MCF 10A (cell line): ENCODE results near the gene RTN4RL1. TPM values are rescaled to one million over a fixed set of nuclear protein-coding genes. Genes with fewer than 3 reads are reported as not detected.

Experiments used
- BruUV-seq: library from RNA; stranded (reverse); fragments of 400-500 nt; replicated peaks from 2 replicates; lab custom pipeline; 2021; lab: Mats Ljungman, UMichigan
- CTCF ChIA-PET: fragments of 300-600 bp; sonication (Branson Sonifier 250); formaldehyde crosslinking; extraction: SDS; loops from one replicate; lab custom pipeline; 2021; ENCODE audit warnings: antibody characterized with exemption, inconsistent platforms; lab: Yijun Ruan, JAX
- POLR2A ChIA-PET: fragments of 300-600, 350-650 bp; sonication (Branson Sonifier 250); formaldehyde crosslinking; extraction: SDS; loops from one replicate; lab custom pipeline; 2020; ENCODE audit warnings: antibody characterized with exemption, inconsistent platforms; lab: Yijun Ruan, JAX
- DNase-seq: peaks from one replicate; pipeline ENCODE4 v3.0.0-alpha.2; 2018; ENCODE audit not compliant: unreplicated experiment
- H3K27ac Mint-ChIP-seq: one replicate; pipeline ENCODE4 v1.8.0; 2022; ENCODE audit warnings: mild to moderate bottlenecking, low read depth, mixed read lengths; ENCODE audit not compliant: unreplicated experiment
- H3K27me3 Mint-ChIP-seq: one replicate; pipeline ENCODE4 v1.8.0; 2022; ENCODE audit warnings: mixed read lengths; ENCODE audit not compliant: insufficient read depth, unreplicated experiment
- H3K36me3 Mint-ChIP-seq: one replicate; pipeline ENCODE4 v1.8.0; 2022; ENCODE audit warnings: mild to moderate bottlenecking, moderate library complexity, mixed read lengths; ENCODE audit not compliant: insufficient read depth, unreplicated experiment
- H3K4me1 Mint-ChIP-seq: one replicate; pipeline ENCODE4 v1.8.0; 2022; ENCODE audit warnings: mixed read lengths; ENCODE audit not compliant: insufficient read depth, unreplicated experiment
- H3K4me3 Mint-ChIP-seq: one replicate; pipeline ENCODE4 v1.8.0; 2022; ENCODE audit warnings: mild to moderate bottlenecking, moderate library complexity, mixed read lengths; ENCODE audit not compliant: unreplicated experiment
- H3K9me3 Mint-ChIP-seq: one replicate; pipeline ENCODE4 v1.8.0; 2022; ENCODE audit warnings: mixed read lengths; ENCODE audit not compliant: unreplicated experiment
- intact Hi-C: fragments of 100-400 bp; cut with micrococcal nuclease; formaldehyde crosslinking; loops from 2 replicates; pipeline ENCODE4 v1.14.1; 2022
- total RNA-seq: library from RNA; stranded (reverse); gene quantifications from 2 replicates; pipeline ENCODE4 v1.2.3, GENCODE V29; 2022
- TF ChIP-seq, protein P1 (sequence below): fragments of 200-600 bp; IDR thresholded peaks from one replicate; pipeline ENCODE4 v1.8.0; 2022; ENCODE audit warnings: antibody characterized with exemption, mild to moderate bottlenecking; ENCODE audit not compliant: unreplicated experiment

Gene RTN4RL1
- total RNA-seq, 1 experiment from 2014 or later, result 2.9 TPM

DNA sequence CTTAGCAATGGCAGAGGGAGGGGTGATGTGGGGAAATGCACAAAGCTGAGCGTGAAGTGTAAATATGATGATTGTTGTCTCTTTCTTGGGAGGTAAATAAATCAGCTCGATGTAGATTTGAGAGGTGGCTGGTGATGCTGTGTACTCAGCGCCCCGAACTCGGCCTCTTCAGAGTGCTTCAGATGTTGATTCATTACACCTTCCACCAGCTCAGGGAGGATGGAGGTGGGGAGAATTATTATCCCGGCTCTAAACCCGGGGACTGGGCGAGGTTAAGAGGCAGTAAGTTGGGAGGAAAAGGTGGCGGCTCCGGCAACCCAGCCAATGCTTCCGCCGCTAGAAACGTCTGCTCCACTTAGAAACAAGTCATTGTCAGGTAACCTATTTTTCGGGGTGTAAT lies 108.8 kb downstream of the RTN4RL1 start:
- TF ChIP-seq, protein P1, sequence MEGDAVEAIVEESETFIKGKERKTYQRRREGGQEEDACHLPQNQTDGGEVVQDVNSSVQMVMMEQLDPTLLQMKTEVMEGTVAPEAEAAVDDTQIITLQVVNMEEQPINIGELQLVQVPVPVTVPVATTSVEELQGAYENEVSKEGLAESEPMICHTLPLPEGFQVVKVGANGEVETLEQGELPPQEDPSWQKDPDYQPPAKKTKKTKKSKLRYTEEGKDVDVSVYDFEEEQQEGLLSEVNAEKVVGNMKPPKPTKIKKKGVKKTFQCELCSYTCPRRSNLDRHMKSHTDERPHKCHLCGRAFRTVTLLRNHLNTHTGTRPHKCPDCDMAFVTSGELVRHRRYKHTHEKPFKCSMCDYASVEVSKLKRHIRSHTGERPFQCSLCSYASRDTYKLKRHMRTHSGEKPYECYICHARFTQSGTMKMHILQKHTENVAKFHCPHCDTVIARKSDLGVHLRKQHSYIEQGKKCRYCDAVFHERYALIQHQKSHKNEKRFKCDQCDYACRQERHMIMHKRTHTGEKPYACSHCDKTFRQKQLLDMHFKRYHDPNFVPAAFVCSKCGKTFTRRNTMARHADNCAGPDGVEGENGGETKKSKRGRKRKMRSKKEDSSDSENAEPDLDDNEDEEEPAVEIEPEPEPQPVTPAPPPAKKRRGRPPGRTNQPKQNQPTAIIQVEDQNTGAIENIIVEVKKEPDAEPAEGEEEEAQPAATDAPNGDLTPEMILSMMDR, result no peak
- Mint-ChIP-seq H3K4me3 (no peak overlapping the region), H3K27me3 (peaks cover 27% of the 10 kb centered on the region), H3K27ac (no peak overlapping the region), H3K9me3 (no peaks in the 10 kb centered on the region), H3K4me1 (no peaks in the 10 kb centered on the region), H3K36me3 (peaks cover 6% of the 10 kb centered on the region)
- intact Hi-C loops, result no loop called here
- no peak for DNase-seq
- BruUV-seq, result no TSS peak
- ChIA-PET CTCF (interaction anchor here (0.7 to 1.4 kb wide), 4 partner anchors 34 to 109 kb away, joined by 3 to 6 read pairs (median 4); partner anchors contain the start of gene RTN4RL1), POLR2A (no interaction called here)

DNA sequence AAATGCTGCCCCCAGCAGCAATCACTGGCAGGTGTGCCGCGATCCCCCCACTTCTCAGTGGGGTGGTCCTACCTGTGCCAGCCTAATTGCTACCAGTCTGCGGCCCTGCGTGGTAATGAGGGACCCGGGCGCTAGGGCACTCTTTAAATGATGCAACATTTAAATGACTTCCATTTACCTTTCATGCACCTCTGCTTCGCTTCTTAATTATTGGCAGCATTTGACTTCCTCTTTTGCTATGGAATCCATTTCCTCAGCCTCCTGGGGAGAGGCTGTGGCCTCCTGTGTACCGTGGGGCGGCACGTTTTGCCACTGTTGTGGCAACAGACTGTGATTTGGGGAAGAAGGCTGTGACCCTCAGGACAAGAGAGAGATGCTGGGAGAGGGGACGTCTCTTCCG lies 109.2 kb downstream of the RTN4RL1 start:
- Mint-ChIP-seq H3K4me3 (no peak overlapping the region), H3K36me3 (peaks cover 6% of the 10 kb centered on the region), H3K27me3 (peaks cover 28% of the 10 kb centered on the region), H3K9me3 (no peaks in the 10 kb centered on the region), H3K4me1 (no peaks in the 10 kb centered on the region), H3K27ac (no peak overlapping the region)
- CTCF ChIA-PET, result interaction anchor here (0.7 to 1.4 kb wide), 3 partner anchors 34 to 110 kb away, joined by 3 to 6 read pairs (median 3); partner anchors contain the start of gene RTN4RL1
- BruUV-seq, result no TSS peak
- no peak for DNase-seq
- TF ChIP-seq, protein P1, result no peak
- intact Hi-C loops, result no loop called here
- POLR2A ChIA-PET, result no interaction called here

DNA sequence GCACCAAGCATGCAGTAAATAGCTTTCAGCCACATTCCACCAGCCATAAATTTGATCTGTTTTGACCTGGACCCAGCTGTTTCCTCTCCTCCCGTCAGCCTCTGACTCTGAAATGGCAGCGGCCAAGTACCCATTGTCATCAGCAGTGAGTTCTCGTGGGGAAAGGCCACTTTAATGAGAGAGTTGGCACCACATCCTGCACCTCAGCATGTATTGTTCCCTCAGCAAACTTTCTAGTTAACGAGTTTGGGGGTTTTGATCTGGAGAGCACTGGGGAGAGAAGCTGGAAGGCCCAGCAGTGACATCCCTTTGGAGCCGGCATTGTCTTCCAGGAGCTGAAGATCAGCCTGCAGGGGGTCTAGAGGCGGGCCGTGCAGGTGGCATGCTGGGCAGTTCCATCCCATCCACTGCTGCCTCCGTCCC lies 110.5 kb downstream of the RTN4RL1 start:
- TF ChIP-seq, protein P1, result no peak
- Mint-ChIP-seq H3K27ac (no peak overlapping the region), H3K27me3 (peaks cover 28% of the 10 kb centered on the region), H3K36me3 (peaks cover 2% of the 10 kb centered on the region), H3K4me1 (no peaks in the 10 kb centered on the region), H3K9me3 (no peaks in the 10 kb centered on the region), H3K4me3 (no peak overlapping the region)
- POLR2A ChIA-PET, result no interaction called here
- BruUV-seq, result no TSS peak
- CTCF ChIA-PET, result interaction anchor here (0.6 to 0.7 kb wide), 2 partner anchors 61 to 727 kb away, joined by 3 read pairs; no protein-coding TSS in a partner anchor
- no peak for DNase-seq
- intact Hi-C loops, result no loop called here

DNA sequence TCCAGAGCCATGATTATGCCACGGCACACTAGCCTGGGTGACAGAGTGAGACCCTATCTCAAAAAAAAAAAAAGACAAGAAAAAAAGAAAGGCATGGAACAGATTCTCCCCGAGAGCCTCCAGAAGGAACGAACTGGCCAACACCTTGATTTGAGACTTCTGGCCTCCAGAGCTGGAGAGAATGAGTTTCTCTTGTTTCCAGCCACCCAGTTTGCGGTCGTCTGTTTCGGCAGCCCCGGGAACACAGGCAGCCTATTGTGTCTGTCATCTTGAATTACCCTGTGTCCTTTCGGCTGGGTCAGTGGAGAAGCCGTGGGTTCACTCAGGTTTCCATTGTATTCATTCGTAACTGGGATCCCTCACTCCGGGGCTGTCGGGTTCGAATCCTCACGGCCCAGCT lies 111.4 kb downstream of the RTN4RL1 start:
- H3K9me3 Mint-ChIP-seq, result no peaks in the 10 kb centered on the region
- CTCF ChIA-PET, result interaction anchor here (0.6 kb wide), 1 partner anchor 20 kb away, joined by 3 read pairs; no protein-coding TSS in a partner anchor

More for the DNA sequence above, 111.4 kb downstream of the RTN4RL1 start:
- H3K4me3 Mint-ChIP-seq, result no peak overlapping the region
- no peaks in the 10 kb centered on the region for H3K4me1 Mint-ChIP-seq
- DNase-seq, result no peak
- H3K36me3 Mint-ChIP-seq, result no peaks in the 10 kb centered on the region
- POLR2A ChIA-PET, result no interaction called here
- intact Hi-C loops, result no loop called here
- H3K27ac Mint-ChIP-seq, result no peak overlapping the region
- H3K27me3 Mint-ChIP-seq, result peaks cover 28% of the 10 kb centered on the region
- BruUV-seq, result no TSS peak
- TF ChIP-seq, protein P1, result no peak
